IPS DF 4.7 (cell line): Measurements from ENCODE around the gene HCK.

ENCODE experiments used
- DNase-seq: peaks from one replicate; pipeline ENCODE4 v3.0.0-alpha.2; 2013; ENCODE audit warnings: low spot score; ENCODE audit errors: extremely low read depth

Gene HCK

DNA sequence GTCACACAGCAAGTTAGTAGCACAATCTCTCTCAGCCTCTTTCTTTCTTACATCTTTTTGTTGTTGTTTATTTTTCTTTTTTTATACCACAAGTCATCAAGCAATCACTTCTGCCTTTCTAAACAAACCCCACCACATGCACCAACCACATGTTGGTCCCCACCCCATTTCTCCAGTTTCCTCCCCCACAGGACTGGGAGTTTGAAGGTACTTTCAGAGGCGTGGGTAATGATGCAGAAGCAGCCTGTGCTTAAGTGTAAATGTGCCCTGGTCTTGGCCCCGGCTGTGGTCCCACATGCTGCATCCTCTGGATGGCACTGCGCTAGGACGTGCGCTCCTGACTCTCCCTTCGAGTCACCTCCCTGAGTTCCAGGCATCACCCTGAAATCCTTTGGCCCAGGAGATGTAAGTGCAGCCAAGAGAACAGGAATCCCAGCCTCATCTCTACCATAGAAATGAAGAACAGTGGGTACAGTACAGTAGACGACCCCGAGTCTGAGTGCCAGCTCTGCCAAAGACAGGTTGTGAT is 5.7 kb downstream of the HCK start:
- no peak for DNase-seq

DNA sequence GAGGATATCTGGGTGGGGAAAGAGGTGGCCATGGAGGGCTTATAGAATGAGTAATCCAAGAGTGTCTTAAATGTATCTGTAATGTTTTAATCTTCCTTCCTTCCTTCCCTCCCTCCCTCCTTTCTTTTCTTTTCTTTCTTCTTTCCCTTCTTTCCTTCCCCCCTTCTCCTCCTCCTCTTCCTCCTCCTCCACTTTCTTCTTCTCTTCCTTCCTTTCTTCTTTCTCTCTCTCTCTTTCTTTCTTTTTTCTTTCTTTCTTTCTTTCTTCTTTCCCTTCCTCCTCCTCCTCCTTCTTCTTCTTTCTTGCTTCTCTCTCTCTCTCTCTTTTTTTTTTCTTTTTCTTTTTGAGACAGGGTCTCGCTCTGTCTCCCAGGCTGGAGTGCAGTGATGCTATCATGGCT is 7.1 kb downstream of the HCK start:
- no peak for DNase-seq

DNA sequence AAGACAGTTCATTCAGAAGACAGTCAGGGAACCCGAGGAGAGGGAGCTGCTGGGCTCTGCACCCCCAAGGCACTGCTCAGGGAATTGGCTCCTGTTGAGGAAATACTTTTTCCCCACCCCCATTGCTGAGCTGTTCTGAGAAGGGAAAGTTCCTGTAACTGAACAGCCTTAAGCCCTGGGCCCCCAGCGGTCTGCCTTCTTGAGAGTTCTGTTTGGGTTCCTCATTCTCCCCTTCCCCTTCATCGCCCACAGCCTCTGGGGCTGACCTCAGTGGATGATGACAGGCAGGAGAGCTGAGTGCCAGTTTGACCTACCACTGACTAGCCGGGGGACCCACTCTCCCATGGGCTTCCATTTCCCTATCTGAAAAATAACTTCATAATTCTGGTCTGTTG is 10.7 kb downstream of the HCK start:
- no peak for DNase-seq

DNA sequence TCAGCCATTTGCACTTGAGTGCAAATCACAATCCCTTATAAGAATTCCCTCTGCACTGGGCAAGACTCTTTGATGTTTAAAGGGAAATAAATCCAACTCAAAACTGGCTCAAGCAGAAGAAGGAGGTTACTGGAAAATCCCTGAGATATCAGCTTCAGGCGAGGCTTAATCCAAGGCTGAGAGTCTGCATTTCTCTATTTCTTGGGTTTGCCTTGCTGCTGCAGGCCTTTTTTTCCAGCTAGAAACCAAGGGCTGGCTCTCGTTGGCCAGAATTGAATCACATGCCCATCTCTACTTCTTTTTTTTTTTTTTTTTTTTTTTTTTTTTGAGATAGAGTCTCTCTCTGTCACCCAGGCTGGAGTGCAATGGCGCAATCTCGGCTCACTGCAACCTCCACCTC is 11.7 kb downstream of the HCK start:
- DNase-seq = no peak

DNA sequence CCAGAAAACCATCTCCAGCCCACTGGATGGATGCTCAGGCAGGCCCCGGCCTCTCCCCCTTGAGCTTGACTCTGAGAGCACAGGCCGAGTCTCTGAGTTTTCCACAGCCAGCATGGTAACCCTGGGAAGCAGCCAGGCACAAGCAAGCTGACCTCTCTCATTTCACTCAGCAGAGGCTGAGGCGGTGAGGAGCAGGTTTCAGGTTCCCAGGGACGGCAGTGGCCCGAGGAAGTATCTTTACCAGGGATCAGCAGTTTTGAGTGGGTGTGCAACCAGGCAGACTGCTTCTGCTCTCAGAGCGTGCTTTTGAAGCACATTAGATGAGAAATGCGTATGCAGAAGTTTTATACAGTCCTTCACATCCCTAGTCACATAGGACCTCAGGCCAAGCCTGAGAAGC is 12.6 kb downstream of the HCK start:
- no peak for DNase-seq

DNA sequence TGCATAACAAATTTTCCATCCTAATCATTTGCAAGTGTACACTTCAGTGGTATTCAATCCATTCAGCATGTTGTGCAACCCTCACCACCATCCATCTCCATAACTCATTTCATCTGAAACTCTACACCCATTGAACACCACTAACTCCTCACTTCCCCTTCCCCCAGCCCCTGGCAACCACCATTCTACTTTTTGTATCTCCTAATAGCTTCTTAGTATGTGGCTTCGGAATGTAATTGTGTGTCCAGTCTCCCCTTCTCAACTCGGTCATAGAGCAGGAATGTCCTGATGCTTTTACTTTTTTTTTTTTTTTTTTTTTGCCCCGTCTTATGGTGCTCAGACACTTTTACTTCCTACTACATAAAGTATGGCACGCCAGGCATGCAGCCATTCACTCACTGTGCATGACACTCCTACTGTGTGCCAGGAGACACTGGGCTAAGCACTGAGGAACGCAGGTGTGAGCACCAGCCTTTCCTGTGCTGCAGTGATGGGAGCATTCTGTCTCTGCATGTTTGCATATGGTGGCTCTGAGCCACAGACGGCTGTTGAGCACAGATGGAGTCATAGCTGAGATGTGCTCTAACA is 15.3 kb downstream of the HCK start:
- DNase-seq = no peak

DNA sequence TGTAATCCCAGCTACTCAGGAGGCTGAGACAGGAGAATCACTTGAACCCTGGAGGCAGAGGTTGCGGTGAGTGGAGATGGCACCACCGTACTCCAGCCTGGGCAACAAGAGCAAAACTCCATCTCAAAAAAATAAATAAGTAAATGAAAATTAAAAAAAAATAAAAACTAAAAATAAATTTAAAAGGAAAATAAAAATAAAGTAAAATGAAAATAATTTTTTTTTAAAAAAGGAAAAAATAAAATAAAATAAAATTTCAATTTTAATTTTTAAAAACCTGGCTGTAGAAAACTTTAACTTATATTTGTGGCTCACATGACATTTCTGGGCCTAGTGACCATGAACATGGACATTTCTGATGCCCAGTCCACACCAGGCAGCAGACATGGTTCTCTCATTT is 16.1 kb downstream of the HCK start:
- no peak for DNase-seq

DNA sequence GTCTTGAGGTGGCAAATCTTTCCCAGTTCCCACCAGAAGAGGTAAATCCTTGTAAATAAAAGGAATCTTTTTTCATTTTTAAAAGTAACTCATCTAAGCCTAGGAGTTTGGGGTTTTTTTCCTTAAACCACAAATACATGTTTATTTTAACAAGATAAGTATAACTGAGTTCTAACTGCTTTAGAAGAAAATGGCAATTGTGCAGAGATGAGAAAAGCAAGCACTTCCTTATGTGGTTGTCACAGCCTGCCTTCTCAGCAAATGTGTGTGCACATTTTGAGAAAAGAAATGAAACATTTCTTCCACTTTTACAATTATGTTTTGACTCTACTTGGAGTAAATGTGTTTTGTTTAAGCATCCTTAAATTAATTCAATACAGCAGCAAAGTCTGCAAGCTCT is 17.7 kb downstream of the HCK start:
- no peak for DNase-seq

DNA sequence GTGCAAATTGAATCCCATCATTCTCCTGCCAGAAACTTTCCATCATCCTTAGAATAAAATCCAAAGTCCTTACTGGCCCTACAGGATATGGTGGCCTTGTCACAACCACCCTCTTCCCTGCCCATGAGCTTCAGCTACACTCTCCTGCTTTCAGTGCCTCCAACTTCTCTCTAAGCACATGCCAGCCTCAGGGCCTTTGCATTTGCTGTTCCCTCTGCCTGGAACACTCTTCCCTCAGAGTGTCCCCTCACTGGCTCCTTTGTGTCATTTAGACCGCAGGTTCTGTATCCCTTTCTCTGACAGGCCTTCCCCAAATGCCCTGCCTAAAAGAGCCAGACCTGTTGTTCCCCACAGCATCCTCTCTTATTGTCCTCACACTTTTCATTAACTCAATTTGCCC is 18.2 kb downstream of the HCK start:
- no peak for DNase-seq

DNA sequence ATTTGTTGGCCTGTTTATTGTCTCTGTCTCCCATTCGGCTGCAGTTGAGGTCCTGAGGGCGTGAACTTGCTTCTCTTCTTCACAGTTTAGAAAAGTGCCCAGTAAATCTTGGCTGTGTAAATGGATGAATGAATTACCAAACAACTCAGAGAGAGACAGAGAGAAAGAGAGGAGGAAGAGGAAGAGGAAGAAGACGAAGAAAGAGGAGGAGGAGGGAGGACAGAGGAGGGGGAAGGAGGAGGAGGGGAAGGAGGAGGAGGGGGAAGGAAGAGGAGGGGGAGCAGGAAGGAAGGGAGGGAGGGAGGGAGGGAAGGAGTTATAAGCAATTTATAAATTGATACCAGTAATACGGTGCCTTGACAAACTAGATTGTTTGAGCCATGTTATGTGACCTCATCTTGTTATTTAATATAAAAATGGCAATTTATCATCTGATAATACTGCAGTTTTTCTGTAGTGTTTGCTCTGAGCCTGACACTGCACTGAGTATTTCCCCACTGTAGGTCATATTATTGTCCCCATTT is 18.7 kb downstream of the HCK start:
- no peak for DNase-seq

DNA sequence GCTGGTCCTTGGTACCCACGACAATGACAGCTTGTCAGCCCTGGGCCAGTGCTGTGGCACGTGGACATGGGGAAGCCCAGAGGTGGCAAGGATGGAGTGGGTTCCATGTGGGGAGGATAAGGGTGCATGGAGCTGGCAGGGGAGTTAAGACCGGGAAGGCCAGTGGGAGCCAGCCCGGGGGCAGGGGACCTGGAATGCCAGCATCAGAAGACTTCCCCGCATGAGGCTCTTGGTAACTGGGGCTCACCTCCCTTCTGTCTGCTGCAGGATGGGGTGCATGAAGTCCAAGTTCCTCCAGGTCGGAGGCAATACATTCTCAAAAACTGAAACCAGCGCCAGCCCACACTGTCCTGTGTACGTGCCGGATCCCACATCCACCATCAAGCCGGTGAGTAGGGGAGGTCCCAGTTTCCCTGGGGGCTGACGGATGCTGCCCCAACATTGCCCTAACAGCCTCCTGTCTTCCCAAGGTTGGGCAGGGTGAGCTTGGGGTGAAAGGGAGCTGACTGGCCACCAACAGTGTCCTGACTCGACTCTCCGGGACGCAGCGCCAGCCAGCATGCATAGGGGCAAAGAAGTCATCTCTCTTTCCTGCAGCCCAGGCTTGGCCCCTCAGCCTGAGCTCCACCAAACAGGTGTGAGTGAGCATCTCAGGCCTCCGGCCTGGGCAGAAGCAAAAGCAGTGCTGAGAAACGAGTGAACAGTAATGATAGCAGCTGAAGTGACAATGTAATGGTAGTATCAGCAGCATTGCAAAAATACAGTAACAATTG is 19.5 kb downstream of the HCK start:
- DNase-seq = no peak

DNA sequence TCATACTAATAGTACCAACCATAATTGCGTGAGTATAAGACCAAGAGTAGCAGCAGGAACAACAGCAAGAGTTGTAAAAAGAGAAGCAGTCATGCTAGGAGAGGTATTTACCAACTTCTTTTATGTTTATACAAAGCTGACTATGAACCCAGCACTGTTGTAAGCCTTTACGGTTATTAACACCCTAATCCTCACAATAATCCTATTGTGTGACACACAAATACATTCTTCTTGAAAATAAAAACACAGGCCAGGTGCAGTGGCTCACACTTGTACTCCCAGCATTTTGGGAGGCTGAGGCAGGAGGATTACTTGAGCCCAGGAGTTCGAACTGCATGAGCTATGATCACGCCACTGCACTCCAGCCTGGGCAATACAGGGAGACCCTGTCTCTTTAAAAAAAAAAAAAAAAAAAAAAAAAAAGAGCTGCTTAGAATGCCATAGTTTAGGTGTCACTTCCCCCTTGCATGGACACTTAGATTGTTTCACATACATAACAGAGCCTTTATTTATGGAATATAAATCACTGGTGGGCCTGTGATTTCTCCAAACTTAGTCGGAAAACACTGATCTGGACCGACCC is 20.2 kb downstream of the HCK start:
- no peak for DNase-seq

DNA sequence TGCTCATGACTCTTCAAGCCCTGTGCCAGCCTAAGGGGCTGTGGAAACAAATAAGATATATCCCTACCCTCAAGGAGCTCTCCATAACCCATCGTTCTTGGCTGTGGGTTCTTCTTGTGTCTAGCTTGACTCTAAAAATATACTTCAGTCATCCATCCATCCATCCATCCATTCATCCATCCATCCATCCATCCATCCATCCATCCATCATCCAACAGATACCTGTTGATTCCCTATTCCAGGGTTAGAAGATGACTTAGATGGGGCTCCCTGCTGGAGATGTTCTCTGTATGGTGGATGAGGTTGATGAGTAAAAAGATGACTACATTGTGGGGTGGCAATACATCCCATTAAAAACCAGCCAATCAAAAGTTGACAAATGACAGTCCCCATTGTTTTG is 23.5 kb downstream of the HCK start:
- DNase-seq = no peak

DNA sequence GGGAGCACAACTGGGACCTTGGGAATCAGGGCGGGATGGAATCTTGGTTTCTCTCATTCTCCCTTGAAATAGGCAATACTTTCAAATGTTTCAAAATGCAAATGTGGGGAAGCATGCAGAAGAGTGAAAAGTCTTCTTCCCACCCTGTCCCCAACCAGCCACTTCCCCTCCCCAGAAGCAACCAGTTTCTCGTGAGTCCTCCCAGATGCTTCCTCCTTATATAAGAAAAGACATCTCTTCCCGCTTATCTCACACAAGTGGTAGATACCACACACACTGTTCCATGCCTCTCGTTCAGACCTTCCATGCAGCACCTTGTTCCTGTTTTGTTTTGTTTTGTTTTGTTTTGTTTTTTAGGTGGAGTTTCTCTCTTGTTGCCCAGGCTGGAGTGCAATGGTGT is 25.1 kb downstream of the HCK start:
- DNase-seq = no peak

DNA sequence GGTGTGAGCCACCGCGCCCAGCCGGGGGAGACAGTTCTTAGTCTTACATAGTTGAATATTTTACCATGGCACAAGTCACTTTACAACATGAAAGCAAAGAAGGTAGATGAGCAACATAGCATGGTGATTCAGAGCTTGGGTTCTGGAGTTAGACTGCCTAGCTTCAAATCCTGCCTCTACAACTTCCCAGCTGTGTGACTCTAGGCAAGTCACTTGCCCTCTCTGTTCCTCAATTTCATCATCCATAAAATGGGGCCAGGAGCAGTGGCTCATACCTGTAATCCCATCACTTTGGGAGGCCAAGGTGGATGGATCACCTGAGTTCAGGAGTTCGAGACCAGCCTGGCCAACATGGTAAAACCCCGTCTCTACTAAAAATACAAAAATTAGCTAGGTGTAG is 26.3 kb downstream of the HCK start:
- DNase-seq = no peak

DNA sequence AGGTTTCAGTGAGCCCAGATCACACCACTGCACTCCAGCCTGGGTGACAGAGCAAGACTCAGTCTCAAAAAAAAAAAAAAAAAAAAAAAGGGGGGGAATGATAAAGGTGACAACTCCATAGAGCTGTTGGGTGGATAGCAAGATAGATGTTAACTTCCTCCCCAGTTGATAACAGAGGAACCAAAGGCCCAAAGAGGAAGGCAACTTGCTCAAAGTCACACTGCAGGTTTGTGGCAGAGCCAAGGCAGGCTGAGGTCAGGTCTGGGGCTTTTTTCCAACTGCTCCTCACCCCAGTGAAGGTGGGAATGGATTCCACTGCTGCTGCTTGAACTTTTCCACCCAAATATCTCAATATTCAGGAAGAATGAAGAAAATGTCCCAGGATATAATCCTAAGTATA is 26.7 kb downstream of the HCK start:
- no peak for DNase-seq

DNA sequence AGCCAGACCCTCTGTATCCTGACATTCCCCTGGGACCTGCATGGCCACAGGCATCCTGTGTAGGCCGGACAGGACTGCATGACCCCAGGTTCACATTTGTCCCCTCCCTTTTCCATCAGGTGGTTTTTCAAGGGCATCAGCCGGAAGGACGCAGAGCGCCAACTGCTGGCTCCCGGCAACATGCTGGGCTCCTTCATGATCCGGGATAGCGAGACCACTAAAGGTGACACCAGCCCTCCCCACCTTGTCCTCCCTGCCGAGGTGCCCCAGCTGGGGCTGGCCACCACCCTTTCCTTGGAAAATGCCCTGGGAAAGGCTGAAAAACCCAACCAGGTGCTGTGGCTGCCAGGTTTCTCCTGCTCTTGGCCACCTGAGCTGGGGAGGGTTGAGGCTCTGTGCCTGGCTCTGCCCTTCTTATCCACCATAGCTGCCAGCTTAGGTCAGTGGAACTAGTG is 27.6 kb downstream of the HCK start:
- no peak for DNase-seq

DNA sequence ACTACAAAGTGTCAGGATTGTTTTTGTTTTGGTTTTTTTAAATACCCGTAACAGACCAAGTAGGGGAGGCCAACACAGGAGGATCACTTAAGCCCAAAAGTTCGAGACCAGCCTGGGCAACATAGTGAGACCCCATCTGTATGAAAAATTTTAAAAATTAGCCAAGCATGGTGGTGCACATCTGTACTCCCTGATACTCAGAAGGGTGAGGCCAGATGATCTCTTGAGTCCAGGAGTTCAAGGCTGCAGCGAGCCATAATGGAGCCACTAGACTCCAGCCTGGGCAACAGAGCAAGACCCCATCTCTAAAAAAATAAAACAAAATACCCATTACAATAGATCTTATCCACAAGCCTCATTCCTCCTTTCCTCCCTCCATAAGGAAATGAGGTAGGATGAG is 28.7 kb downstream of the HCK start:
- DNase-seq = no peak

DNA sequence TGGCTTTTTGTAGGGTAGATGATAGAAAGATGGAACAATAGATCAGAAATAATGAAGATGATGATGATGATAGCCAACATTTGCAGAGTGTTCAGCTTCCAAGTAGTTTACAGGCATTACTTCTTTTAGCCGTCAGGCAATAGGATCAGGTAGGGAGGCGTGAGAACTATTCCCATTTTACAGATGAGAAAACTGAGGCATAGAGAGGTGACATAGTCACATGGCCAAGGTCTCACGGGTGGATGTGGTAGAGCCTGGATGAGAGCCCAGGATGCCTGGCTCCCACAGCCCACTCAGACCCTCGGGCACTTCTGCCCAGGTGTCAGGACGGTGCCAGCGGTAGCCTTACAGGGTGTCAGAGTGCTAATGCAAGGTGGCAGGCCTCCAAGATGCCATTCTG is 31.4 kb downstream of the HCK start:
- no peak for DNase-seq

DNA sequence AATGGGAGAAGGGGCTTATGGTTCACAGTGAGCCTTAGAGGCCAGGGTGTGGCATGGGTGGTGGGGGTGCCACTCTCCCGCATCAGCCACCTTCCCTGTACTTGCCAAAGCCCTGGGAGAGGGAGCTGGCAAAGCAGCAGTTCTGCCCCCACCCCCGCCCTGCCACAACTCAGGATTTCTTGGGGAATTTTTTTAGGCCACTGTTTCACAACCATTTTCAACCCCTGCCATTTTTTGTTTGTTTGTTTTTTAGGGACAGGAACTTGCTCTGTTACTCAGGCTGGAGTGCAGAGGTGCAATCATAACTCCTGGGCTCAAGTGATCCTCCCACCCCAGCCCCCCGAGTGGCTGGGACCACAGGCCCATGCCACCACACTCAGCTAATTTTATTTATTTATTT is 35.0 kb downstream of the HCK start:
- no peak for DNase-seq

DNA sequence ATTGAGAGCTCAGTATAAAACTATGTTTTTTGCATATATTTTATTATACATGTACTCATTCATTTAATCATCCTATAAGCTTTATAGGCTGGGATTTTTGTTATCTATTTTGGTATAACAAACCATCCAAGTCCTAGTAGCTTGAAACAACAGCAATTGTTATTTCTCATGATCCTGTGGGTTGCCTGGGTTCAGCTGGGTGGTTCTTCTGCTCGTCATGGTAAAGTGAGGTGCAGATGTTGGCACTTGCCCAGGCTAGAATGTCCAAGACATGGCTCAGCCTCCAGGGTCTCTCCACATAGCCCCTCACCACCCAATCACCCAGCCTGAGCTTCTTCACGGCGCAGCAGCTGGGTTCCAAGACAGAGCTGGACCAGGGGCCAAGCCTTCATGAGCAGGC is 36.7 kb downstream of the HCK start:
- DNase-seq = no peak

DNA sequence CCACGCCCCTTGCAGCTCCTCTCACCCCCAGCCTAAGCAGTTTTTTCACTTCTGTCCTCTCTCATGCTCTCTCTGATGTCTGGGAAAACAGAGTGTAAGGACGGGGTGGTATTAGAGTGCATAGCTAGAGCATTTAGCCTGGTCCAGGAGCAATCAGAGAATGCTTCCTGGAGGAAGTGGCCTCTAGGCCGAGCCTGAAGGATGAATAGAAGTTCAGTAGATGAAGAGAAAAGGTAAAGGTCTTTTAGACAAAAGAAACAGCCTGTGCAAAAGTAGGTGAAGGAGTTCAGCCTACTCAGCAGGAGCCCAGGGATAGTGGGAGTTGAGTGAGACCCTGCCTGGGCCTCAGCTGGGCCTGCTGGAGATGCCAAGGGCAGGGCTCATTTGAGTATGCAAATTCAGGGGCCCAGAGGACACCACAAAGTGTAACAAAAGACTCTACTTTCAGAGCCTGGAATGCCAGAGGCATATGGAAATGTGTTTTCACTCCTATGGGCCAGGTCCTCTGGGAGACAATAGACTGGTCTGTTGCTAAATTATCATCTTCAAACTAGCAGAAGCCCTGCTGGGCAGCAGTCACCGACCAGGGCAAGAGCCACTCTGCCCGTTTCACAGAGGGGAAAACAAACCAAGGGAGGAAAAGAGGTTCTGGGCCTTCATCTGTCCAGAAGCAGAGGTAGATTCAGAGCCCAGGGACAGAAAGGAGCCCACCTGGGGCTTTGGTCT is 37.8 kb downstream of the HCK start:
- no peak for DNase-seq
